ENCODE measurements around the gene CCDC12. TPM values are rescaled to one million over a fixed set of nuclear protein-coding genes. Genes with fewer than 3 reads are reported as not detected.

CCDC12 gene
- total and polyA plus RNA-seq, 3 donors from 2014 or later = 43.3 to 66.6 (median 59.6) TPM

DNA sequence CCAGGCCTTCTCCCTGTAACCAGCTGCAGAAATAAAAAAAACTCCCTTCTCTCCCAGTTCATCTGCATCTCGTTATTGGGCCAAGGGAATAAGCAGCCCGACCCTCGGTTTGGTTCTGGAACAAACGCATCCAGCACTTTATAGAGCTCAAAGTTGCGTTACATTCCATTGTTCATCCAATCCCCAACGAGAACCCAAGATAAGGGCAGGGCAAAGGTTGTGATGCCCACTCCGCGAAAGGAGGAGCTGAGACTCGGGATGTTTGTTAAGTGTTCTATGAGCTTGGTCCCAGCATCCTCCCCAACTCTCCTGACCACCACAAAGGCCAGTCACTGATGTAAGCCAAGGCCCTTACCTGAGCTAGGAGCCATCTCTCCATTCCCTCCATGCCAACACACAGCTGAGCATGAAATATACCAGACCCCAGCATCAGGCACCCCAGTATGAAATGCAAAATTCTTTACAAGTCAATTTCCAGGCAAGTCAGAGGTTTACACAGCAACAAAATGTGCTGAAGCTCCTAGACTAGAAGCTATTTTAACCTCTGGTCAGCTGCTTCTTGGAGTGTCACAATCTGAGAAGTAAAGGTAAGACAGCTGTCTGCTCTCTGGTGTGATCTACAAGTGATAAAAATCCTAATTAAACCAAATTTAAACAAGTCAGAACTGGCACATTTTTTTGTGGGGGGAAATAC, 17.9 kb downstream of the CCDC12 start:
- peaks cover 47% of the 10 kb centered on the region for H3K4me1 ChIP-seq
- no peak overlapping the region for H3K27ac ChIP-seq
- 58 to 66% methylated on average over 9 of the region's 9 CpGs for WGBS, 2 donors

GRCh38 chr3:46957092-46957820, 19.3 kb downstream of the CCDC12 start:
- 62 to 75% methylated on average over 11 of the region's 11 CpGs for WGBS, 2 donors
- H3K4me1 ChIP-seq = peaks cover 50% of the 10 kb centered on the region
- TF ChIP-seq POLR2A (IDR thresholded peaks at IDR 0.05) = no peak
- H3K36me3 ChIP-seq (ENCODE audit: low read depth, missing control alignments) = no peaks in the 10 kb centered on the region
- H3K27me3 ChIP-seq = no peaks in the 10 kb centered on the region
- DNase-seq = no peak
- H3K27ac ChIP-seq = no peak overlapping the region
- no peaks in the 10 kb centered on the region for H3K9me3 ChIP-seq
- intact Hi-C loops (cut with DNase I; ENCODE audit: low total_unique reads) = no loop called here
- no peak overlapping the region for H3K4me3 ChIP-seq

More for the DNA sequence above, 17.9 kb downstream of the CCDC12 start:
- Histone ChIP-seq H3K36me3 (ENCODE audit: low read depth, missing control alignments) (no peaks in the 10 kb centered on the region), H3K4me3 (no peak overlapping the region), H3K27me3 (no peaks in the 10 kb centered on the region), H3K9me3 (no peaks in the 10 kb centered on the region)
- TF ChIP-seq POLR2A (IDR thresholded peaks at IDR 0.05) = no peak
- no peak for TF ChIP-seq CTCF (IDR thresholded peaks at IDR 0.05)
- intact Hi-C loops (cut with DNase I; ENCODE audit: low total_unique reads) = no loop called here
- DNase-seq = no peak

- H3K9me3 ChIP-seq = no peaks in the 10 kb centered on the region
- no peaks in the 10 kb centered on the region for H3K36me3 ChIP-seq (ENCODE audit: low read depth, missing control alignments)
- no peaks in the 10 kb centered on the region for H3K27me3 ChIP-seq
- DNase-seq = no peak
- 56 to 76% methylated on average over 3 of the region's 3 CpGs for WGBS, 2 donors
- H3K27ac ChIP-seq = no peak overlapping the region
- H3K4me3 ChIP-seq = no peak overlapping the region
- intact Hi-C loops (cut with DNase I; ENCODE audit: low total_unique reads) = no loop called here
- H3K4me1 ChIP-seq = peaks cover 48% of the 10 kb centered on the region
- TF ChIP-seq CTCF (IDR thresholded peaks at IDR 0.05) = no peak
- TF ChIP-seq POLR2A (IDR thresholded peaks at IDR 0.05) = no peak
Measured at GRCh38 chr3:46955801-46956259, 20.7 kb downstream of the CCDC12 start.

DNA sequence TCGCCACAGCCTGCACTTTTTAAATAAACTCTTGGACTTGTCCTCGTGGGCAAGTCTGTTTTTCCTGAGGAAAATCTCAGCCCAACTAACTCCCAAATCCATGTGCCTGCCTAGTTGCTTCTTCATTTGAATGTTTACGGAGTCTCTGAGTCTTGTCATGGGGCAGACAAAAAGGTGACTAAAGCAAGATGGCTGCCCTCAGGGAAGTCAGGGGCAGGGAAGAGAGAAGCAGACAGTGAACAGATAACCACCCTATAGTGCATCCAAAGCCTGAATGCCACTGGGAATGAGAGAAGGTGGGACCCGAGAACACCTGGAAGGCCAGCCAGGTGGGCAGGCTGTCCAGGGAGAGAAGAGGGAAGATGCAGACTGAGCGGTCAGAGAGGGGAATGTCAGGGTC, 21.4 kb downstream of the CCDC12 start:
- H3K27ac ChIP-seq = no peak overlapping the region
- peaks cover 48% of the 10 kb centered on the region for H3K4me1 ChIP-seq
- intact Hi-C loops (cut with DNase I; ENCODE audit: low total_unique reads) = no loop called here
- no peaks in the 10 kb centered on the region for H3K27me3 ChIP-seq
- DNase-seq = no peak
- WGBS, 2 donors = 74 to 80% methylated on average over 5 of the region's 5 CpGs
- H3K9me3 ChIP-seq = no peaks in the 10 kb centered on the region
- TF ChIP-seq POLR2A (IDR thresholded peaks at IDR 0.05) (no peak), CTCF (IDR thresholded peaks at IDR 0.05) (no peak)
- H3K36me3 ChIP-seq (ENCODE audit: low read depth, missing control alignments) = no peaks in the 10 kb centered on the region
- H3K4me3 ChIP-seq = no peak overlapping the region

GRCh38 chr3:46954178-46954577, 22.4 kb downstream of the CCDC12 start:
- H3K27me3 ChIP-seq = no peaks in the 10 kb centered on the region
- peaks cover 51% of the 10 kb centered on the region for H3K4me1 ChIP-seq
- intact Hi-C loops (cut with DNase I; ENCODE audit: low total_unique reads) = no loop called here
- WGBS, 2 donors = 78 to 92% methylated on average over 3 of the region's 3 CpGs
- no peaks in the 10 kb centered on the region for H3K9me3 ChIP-seq
- no peaks in the 10 kb centered on the region for H3K36me3 ChIP-seq (ENCODE audit: low read depth, missing control alignments)
- TF ChIP-seq CTCF (IDR thresholded peaks at IDR 0.05) = no peak
- TF ChIP-seq POLR2A (IDR thresholded peaks at IDR 0.05) = no peak
- H3K4me3 ChIP-seq = no peak overlapping the region
- DNase-seq = no peak
- H3K27ac ChIP-seq = no peak overlapping the region
